Left ventricle myocardium inferior (tissue), 1 donor: ENCODE data around the gene ERC1. TPM values are rescaled to one million over a fixed set of nuclear protein-coding genes. Genes with fewer than 3 reads are reported as not detected.

Source experiments
- DNase-seq: peaks from one replicate; pipeline ENCODE4 v3.0.0-alpha.2; 2020
- H3K27ac ChIP-seq: fragments of 200-600 bp; replicated peaks from 2 replicates; pipeline ENCODE4 v1.8.0; 2021
- H3K27me3 ChIP-seq: fragments of 200-600 bp; 2 replicates; pipeline ENCODE4 v1.8.0; 2021; ENCODE audit warnings: low read depth
- H3K36me3 ChIP-seq: fragments of 200-600 bp; 2 replicates; pipeline ENCODE4 v1.8.0; 2021
- H3K4me1 ChIP-seq: fragments of 200-600 bp; 2 replicates; pipeline ENCODE4 v1.8.0; 2021
- H3K4me3 ChIP-seq: fragments of 200-600 bp; 2 replicates; pipeline ENCODE4 v1.8.0; 2021; ENCODE audit warnings: mild to moderate bottlenecking, moderate library complexity
- H3K9me3 ChIP-seq: fragments of 200-600 bp; replicated peaks from 2 replicates; pipeline ENCODE4 v1.8.0; 2021
- intact Hi-C: fragments of 100-400 bp; cut with micrococcal nuclease; formaldehyde crosslinking; loops from one replicate; pipeline ENCODE4 v1.11.0; 2022
- total RNA-seq: library from RNA; stranded (reverse); fragmentation: NEBNext Ultra II Directional; extraction: Animal tissue kit (Norgen Biotek cat#: 25700); gene quantifications from one replicate; pipeline ENCODE4 v1.2.1, GENCODE V29; 2021
- TF ChIP-seq, protein P1 (sequence below): fragments of 200-600 bp; IDR thresholded peaks from 2 replicates; pipeline ENCODE4 v1.8.0; 2021; ENCODE audit warnings: antibody characterized with exemption, mild to moderate bottlenecking, borderline replicate concordance
- donor health status: DM: no; HTN: yes; CAD: no; lungs with severe emphysema.

Gene ERC1
- total RNA-seq, 1 donor from 2014 or later = 50.8 TPM

DNA sequence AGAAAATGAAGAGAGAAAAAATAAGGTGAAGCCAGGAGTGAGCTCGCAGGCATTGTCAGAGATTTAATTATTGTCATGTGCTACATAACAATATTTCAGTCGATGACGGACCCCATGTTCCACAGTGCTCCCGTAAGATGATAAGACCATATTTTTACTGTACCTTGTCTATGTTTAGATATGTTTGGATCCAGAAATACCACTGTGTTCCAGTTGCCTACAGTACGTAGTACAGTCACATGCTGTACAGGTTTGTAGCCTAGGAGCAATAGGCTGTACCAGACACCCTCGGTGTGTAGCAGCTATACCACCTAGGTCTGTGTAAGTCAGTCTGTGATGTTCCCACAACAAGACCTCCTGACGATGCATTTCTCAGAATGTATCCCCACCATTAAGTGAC lies 465.9 kb downstream of the ERC1 start:
- peaks cover 9% of the 10 kb centered on the region for H3K4me1 ChIP-seq
- H3K27me3 ChIP-seq = no peaks in the 10 kb centered on the region
- peaks cover 7% of the 10 kb centered on the region for H3K36me3 ChIP-seq
- TF ChIP-seq, protein P1, sequence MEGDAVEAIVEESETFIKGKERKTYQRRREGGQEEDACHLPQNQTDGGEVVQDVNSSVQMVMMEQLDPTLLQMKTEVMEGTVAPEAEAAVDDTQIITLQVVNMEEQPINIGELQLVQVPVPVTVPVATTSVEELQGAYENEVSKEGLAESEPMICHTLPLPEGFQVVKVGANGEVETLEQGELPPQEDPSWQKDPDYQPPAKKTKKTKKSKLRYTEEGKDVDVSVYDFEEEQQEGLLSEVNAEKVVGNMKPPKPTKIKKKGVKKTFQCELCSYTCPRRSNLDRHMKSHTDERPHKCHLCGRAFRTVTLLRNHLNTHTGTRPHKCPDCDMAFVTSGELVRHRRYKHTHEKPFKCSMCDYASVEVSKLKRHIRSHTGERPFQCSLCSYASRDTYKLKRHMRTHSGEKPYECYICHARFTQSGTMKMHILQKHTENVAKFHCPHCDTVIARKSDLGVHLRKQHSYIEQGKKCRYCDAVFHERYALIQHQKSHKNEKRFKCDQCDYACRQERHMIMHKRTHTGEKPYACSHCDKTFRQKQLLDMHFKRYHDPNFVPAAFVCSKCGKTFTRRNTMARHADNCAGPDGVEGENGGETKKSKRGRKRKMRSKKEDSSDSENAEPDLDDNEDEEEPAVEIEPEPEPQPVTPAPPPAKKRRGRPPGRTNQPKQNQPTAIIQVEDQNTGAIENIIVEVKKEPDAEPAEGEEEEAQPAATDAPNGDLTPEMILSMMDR = no peak
- H3K9me3 ChIP-seq = no peaks in the 10 kb centered on the region
- intact Hi-C loops = no loop called here
- peak overlapping the region; percentile 37 for H3K27ac ChIP-seq
- no peak for DNase-seq
- H3K4me3 ChIP-seq = no peak overlapping the region

DNA sequence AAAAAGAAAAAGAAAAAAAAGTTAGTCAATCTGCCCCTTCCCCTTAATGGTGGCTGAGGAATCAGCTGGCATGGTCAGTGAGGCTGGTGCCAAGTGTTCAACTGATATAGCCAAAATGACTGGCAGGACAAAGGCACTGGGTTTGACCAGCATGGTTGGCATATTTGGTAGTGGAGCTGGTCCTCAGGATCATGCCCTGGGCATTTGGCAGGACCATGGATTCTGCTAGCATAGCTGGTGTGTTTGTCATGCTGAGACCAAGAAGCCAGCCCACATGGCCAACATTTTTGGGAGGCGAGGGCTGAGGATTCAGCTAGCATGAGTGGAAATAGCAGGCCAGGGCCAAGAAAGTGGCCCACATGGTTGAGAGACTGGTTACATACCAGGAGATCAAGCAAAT lies 466.9 kb downstream of the ERC1 start:
- Histone ChIP-seq H3K27me3 (no peaks in the 10 kb centered on the region), H3K9me3 (no peaks in the 10 kb centered on the region), H3K4me3 (no peak overlapping the region), H3K36me3 (peaks cover 5% of the 10 kb centered on the region), H3K27ac (peak overlapping the region; percentile 37), H3K4me1 (peaks cover 9% of the 10 kb centered on the region)
- no peak for DNase-seq
- TF ChIP-seq, protein P1 = no peak
- intact Hi-C loops = no loop called here

DNA sequence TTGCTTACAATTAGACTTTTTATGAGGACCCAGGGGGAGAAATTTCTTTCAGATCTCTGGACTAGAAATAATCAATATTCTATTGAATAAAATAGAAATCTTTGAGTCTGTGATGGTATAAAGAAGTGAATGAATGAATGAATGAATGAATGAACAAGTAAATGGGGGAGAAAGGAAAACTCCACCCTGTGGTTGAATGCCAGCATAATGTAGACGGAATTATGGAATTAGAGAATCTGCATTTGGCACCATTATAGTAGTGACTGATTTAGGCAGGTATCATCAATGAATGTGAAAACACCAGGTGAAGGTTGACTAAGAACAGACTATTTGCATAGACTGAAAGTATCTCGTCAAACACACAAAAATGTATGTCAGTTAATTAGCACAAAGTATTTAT lies 468.3 kb downstream of the ERC1 start:
- Histone ChIP-seq H3K27ac (no peak overlapping the region), H3K4me1 (peaks cover 15% of the 10 kb centered on the region), H3K4me3 (no peak overlapping the region), H3K9me3 (no peaks in the 10 kb centered on the region), H3K27me3 (no peaks in the 10 kb centered on the region), H3K36me3 (peaks cover 5% of the 10 kb centered on the region)
- TF ChIP-seq, protein P1 = no peak
- DNase-seq = no peak
- intact Hi-C loops = no loop called here

DNA sequence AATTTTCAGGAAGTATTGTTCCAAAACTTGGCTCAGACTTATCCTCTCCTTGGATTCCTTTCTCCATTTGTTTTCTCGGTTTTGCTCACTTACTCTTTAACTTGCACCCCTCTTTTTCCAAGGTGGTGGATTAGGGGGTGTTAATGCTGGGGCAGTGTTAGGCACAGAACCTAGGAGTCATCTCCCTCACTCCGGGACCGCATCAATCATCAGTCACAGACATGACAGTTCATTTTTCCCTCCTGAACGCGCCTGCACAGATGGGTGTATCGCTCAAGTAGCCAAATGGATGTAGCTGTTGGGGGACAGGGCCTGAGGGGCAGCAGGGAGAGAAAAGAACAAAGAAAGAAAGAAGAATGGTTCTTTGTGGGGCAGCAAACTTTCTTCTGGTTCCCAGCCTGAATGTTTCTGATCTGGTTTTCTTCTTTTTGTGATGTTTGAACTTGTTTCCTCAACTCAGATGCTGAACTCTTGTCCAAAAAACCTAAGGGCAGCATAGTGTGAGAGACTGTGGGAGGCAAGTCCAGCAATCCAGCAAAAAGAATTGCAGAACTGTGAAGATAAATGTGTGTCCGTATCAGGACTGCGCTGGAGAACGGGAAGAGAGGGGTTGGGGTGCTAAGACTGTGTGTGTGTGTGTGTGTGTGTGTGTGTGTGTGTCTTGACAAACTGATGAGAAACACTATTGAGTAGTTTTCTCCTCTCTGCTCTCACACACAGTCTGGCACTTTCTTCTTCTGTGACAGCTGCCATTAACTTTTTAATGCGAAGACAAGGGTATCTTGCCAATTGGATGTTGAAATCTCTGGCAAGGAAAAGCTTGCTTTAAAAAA lies 472.3 kb downstream of the ERC1 start:
- Histone ChIP-seq H3K9me3 (no peaks in the 10 kb centered on the region), H3K27ac (peak overlapping the region; percentile 39), H3K4me1 (peaks cover 7% of the 10 kb centered on the region), H3K27me3 (no peaks in the 10 kb centered on the region), H3K36me3 (no peaks in the 10 kb centered on the region), H3K4me3 (no peak overlapping the region)
- no peak for DNase-seq
- TF ChIP-seq, protein P1 = no peak
- intact Hi-C loops = no loop called here

DNA sequence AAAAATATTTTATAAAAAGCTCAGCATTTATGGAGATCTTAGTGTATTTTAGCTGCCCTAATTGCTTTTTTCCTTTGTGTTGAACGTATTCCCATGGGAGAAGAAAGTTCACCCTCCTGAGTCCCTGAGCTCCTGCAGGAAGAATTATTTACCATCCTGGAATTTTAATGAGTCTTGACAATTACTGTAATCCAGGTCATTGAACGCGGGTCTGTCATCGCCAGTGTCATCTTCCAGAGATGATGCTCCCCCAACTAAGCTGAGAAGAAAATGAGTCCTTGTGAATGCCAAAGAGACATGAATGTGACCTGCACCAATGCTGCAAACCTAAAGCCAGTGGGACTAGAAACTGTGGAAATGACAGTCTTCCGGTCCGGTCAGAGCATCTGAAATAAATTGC lies 473.9 kb downstream of the ERC1 start:
- no peak overlapping the region for H3K4me3 ChIP-seq

More for the DNA sequence above, 473.9 kb downstream of the ERC1 start:
- Histone ChIP-seq H3K27me3 (no peaks in the 10 kb centered on the region), H3K36me3 (no peaks in the 10 kb centered on the region), H3K27ac (no peak overlapping the region), H3K4me1 (peaks cover 24% of the 10 kb centered on the region), H3K9me3 (no peaks in the 10 kb centered on the region)
- no peak for DNase-seq
- intact Hi-C loops = no loop called here
- TF ChIP-seq, protein P1 = no peak
